H1 (cell line): ENCODE results near the gene ATXN1L. TPM values are rescaled to one million over a fixed set of nuclear protein-coding genes. Genes with fewer than 3 reads are reported as not detected.

ENCODE experiments used
- CBX8 ChIP-seq: fragments of 300-800, 300-1000 bp; sonication (generic); IDR thresholded peaks from 2 replicates; pipeline ENCODE4 v1.7.1; 2016; ENCODE audit warnings: low read depth, low read length, borderline replicate concordance
- CHD1 ChIP-seq: IDR thresholded peaks from 2 replicates; pipeline ENCODE4 v1.6.1; 2012; ENCODE audit warnings: low read depth, low read length, improper control_type of control experiment
- FOSL1 ChIP-seq: IDR thresholded peaks from 2 replicates; pipeline ENCODE4 v1.6.1; 2011; ENCODE audit warnings: mild to moderate bottlenecking, low read depth, low read length, moderate library complexity; ENCODE audit not compliant: insufficient read depth
- GABPA ChIP-seq: IDR thresholded peaks from 2 replicates; pipeline ENCODE4 v1.6.1; 2011; ENCODE audit warnings: mild to moderate bottlenecking, low read length, moderate library complexity, borderline replicate concordance; ENCODE audit not compliant: insufficient read depth
- HDAC6 ChIP-seq: IDR thresholded peaks from one replicate; pipeline ENCODE4 v1.7.1; 2012; ENCODE audit warnings: low read depth, mild to moderate bottlenecking, inconsistent platforms, low read length, moderate library complexity
- JUN ChIP-seq: IDR thresholded peaks from 2 replicates; pipeline ENCODE4 v1.6.1; 2011; ENCODE audit warnings: low read depth, mild to moderate bottlenecking, improper control_type of control experiment, low read length
- NANOG ChIP-seq: IDR thresholded peaks from 2 replicates; pipeline ENCODE4 v1.6.1; 2011; ENCODE audit warnings: low read length, low read depth, mild to moderate bottlenecking, inconsistent platforms; ENCODE audit not compliant: insufficient read depth, poor library complexity, severe bottlenecking
- RFX5 ChIP-seq: IDR thresholded peaks from 2 replicates; pipeline ENCODE4 v1.6.1; 2011; ENCODE audit warnings: low read depth, low read length, improper control_type of control experiment, borderline replicate concordance
- RNF2 ChIP-seq: fragments of 200-900, 300-1000 bp; sonication (generic); IDR thresholded peaks from 2 replicates; pipeline ENCODE4 v1.7.1; 2016; ENCODE audit warnings: borderline replicate concordance, low read depth, mild to moderate bottlenecking, antibody characterized with exemption, low read length; ENCODE audit not compliant: poor library complexity, severe bottlenecking; ENCODE audit errors: missing control alignments
- polyA plus RNA-seq, 7 experiments: library from polyadenylated mRNA; depleted of rRNA in 3 of 7; stranded (reverse) in 5 of 7; unstranded in 2 of 7; fragments of >200 nt in 5 of 7; fragments of 200-250 nt in 2 of 7; gene quantifications; 1 replicate in 5 of 7; 2 replicates in 1 of 7; 4 replicates in 1 of 7; pipeline versions ENCODE4 v1.2.1 to v1.2.3, GENCODE V29; 2011 to 2013; ENCODE audit warnings: missing spikeins in 2 of 7, mixed read lengths in 2 of 7
- total RNA-seq: library from RNA; stranded (reverse); fragmentation: NEBNext Ultra II Directional; extraction: Animal tissue kit (Norgen Biotek cat#: 25700); gene quantifications from 2 replicates; pipeline ENCODE4 v1.2.1, GENCODE V29; 2021
- TF ChIP-seq, protein P1 (sequence below): fragments of 300-600 bp; sonication (generic); IDR thresholded peaks from 2 replicates; pipeline ENCODE4 v1.7.1; 2012; ENCODE audit warnings: low read length, moderate library complexity, mild to moderate bottlenecking, inconsistent platforms; ENCODE audit not compliant: insufficient replicate concordance

Gene ATXN1L
- total and polyA plus RNA-seq, 2 of the 8 experiments (the other 6 are each of a cell fraction or from before 2014, with no cell fraction given), result 12.1 to 23.8 TPM

DNA sequence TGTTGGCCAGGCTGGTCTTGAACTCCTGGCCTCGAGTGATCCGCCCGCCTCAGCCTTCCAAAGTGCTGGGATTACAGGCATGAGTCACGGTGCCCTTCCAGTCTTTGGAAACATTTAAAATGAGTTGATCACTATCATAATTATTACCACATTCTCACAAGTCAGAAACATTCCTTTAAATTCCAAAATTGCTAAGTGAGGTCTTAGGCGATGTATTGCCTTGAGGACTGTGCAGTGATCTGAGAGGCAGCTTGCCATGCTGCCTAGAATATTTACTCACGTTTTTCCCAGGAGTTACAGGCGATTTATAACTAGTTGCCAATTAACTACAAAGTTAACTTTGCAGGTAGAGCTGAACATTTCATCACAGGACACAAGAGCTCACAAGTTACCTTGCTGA lies 5.7 kb upstream of the ATXN1L start (continued):
- TF ChIP-seq, protein P1, sequence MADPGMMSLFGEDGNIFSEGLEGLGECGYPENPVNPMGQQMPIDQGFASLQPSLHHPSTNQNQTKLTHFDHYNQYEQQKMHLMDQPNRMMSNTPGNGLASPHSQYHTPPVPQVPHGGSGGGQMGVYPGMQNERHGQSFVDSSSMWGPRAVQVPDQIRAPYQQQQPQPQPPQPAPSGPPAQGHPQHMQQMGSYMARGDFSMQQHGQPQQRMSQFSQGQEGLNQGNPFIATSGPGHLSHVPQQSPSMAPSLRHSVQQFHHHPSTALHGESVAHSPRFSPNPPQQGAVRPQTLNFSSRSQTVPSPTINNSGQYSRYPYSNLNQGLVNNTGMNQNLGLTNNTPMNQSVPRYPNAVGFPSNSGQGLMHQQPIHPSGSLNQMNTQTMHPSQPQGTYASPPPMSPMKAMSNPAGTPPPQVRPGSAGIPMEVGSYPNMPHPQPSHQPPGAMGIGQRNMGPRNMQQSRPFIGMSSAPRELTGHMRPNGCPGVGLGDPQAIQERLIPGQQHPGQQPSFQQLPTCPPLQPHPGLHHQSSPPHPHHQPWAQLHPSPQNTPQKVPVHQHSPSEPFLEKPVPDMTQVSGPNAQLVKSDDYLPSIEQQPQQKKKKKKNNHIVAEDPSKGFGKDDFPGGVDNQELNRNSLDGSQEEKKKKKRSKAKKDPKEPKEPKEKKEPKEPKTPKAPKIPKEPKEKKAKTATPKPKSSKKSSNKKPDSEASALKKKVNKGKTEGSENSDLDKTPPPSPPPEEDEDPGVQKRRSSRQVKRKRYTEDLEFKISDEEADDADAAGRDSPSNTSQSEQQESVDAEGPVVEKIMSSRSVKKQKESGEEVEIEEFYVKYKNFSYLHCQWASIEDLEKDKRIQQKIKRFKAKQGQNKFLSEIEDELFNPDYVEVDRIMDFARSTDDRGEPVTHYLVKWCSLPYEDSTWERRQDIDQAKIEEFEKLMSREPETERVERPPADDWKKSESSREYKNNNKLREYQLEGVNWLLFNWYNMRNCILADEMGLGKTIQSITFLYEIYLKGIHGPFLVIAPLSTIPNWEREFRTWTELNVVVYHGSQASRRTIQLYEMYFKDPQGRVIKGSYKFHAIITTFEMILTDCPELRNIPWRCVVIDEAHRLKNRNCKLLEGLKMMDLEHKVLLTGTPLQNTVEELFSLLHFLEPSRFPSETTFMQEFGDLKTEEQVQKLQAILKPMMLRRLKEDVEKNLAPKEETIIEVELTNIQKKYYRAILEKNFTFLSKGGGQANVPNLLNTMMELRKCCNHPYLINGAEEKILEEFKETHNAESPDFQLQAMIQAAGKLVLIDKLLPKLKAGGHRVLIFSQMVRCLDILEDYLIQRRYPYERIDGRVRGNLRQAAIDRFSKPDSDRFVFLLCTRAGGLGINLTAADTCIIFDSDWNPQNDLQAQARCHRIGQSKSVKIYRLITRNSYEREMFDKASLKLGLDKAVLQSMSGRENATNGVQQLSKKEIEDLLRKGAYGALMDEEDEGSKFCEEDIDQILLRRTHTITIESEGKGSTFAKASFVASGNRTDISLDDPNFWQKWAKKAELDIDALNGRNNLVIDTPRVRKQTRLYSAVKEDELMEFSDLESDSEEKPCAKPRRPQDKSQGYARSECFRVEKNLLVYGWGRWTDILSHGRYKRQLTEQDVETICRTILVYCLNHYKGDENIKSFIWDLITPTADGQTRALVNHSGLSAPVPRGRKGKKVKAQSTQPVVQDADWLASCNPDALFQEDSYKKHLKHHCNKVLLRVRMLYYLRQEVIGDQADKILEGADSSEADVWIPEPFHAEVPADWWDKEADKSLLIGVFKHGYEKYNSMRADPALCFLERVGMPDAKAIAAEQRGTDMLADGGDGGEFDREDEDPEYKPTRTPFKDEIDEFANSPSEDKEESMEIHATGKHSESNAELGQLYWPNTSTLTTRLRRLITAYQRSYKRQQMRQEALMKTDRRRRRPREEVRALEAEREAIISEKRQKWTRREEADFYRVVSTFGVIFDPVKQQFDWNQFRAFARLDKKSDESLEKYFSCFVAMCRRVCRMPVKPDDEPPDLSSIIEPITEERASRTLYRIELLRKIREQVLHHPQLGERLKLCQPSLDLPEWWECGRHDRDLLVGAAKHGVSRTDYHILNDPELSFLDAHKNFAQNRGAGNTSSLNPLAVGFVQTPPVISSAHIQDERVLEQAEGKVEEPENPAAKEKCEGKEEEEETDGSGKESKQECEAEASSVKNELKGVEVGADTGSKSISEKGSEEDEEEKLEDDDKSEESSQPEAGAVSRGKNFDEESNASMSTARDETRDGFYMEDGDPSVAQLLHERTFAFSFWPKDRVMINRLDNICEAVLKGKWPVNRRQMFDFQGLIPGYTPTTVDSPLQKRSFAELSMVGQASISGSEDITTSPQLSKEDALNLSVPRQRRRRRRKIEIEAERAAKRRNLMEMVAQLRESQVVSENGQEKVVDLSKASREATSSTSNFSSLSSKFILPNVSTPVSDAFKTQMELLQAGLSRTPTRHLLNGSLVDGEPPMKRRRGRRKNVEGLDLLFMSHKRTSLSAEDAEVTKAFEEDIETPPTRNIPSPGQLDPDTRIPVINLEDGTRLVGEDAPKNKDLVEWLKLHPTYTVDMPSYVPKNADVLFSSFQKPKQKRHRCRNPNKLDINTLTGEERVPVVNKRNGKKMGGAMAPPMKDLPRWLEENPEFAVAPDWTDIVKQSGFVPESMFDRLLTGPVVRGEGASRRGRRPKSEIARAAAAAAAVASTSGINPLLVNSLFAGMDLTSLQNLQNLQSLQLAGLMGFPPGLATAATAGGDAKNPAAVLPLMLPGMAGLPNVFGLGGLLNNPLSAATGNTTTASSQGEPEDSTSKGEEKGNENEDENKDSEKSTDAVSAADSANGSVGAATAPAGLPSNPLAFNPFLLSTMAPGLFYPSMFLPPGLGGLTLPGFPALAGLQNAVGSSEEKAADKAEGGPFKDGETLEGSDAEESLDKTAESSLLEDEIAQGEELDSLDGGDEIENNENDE, result no peak
- TF ChIP-seq RFX5 (no peak), JUN (no peak), CBX8 (no peak), HDAC6 (no peak), GABPA (no peak), NANOG (no peak), RNF2 (no peak), CHD1 (no peak), FOSL1 (no peak)
